GM12878 (cell line): ENCODE results near the gene FBXO4. TPM values are rescaled to one million over a fixed set of nuclear protein-coding genes. Genes with fewer than 3 reads are reported as not detected.

Experiments
- ATAC-seq: fragments of 200-7000 bp; cut with Tn5 transposase; 3 replicates; pipeline ENCODE4 v1.9.1; 2020; ENCODE audit warnings: mild to moderate bottlenecking, moderate library complexity
- BruUV-seq: library from RNA; stranded (reverse); fragments of 400-500 nt; replicated peaks from 2 replicates; lab custom pipeline; 2021; lab: Mats Ljungman, UMichigan
- CTCF ChIA-PET: fragments of 300-600 bp; sonication (Branson Sonifier 250); formaldehyde crosslinking; extraction: SDS; loops from one replicate; lab custom pipeline; 2021; ENCODE audit warnings: inconsistent platforms; lab: Yijun Ruan, JAX
- POLR2A ChIA-PET: fragments of 350-600 bp; formaldehyde crosslinking; extraction: SDS; loops from one replicate; lab custom pipeline; 2021; ENCODE audit warnings: inconsistent platforms; lab: Charles Lee
- RAD21 ChIA-PET: fragments of 300-600 bp; sonication (Branson Sonifier 250); formaldehyde crosslinking; loops from one replicate; lab custom pipeline; 2023; ENCODE audit warnings: antibody characterized with exemption; ENCODE audit not compliant: unreplicated experiment; lab: Charles Lee
- SMC1A ChIA-PET: fragments of 300-600 bp; sonication (Branson Sonifier 250); formaldehyde crosslinking; loops from one replicate; lab custom pipeline; 2023; ENCODE audit not compliant: unreplicated experiment, uncharacterized antibody; lab: Charles Lee
- DNase-seq: peaks from one replicate; pipeline ENCODE4 v3.0.0-alpha.2; 2011; ENCODE audit warnings: low read depth, low spot score
- FAIRE-seq: peaks from 3 replicates; lab custom pipeline; 2011; peaks lifted over from hg19 to GRCh38; lab: Jason Lieb, UNC
- H2AFZ ChIP-seq: 2 replicates; pipeline ENCODE4 v1.6.0; 2011; ENCODE audit warnings: low read depth, low read length, control low read depth; ENCODE audit not compliant: control insufficient read depth
- H3K27ac ChIP-seq: 2 replicates; pipeline ENCODE4 v1.5.1; 2011; ENCODE audit warnings: control low read depth; ENCODE audit not compliant: control insufficient read depth, insufficient read depth
- H3K27me3 ChIP-seq, 2 experiments: replicated peaks in 1 of 2; 2 replicates each; pipeline versions ENCODE4 v1.6.0 to v1.6.1; 2011; ENCODE audit warnings: low read length in 1 of 2; ENCODE audit not compliant: control insufficient read depth in 2 of 2, insufficient read depth in 2 of 2
- H3K36me3 ChIP-seq, 2 experiments: 2 replicates each; pipeline ENCODE4 v1.5.1; 2011; ENCODE audit warnings: low read length in 1 of 2; ENCODE audit not compliant: control insufficient read depth in 2 of 2, insufficient read depth in 2 of 2
- H3K4me1 ChIP-seq: 2 replicates; pipeline ENCODE4 v1.6.1; 2011; ENCODE audit warnings: mild to moderate bottlenecking, low read length, moderate library complexity, mixed read lengths; ENCODE audit not compliant: control insufficient read depth, insufficient read depth
- H3K4me2 ChIP-seq: 2 replicates; pipeline ENCODE4 v1.6.0; 2011; ENCODE audit warnings: control low read depth; ENCODE audit not compliant: control insufficient read depth, insufficient read depth
- H3K4me3 ChIP-seq: fragments of 200-600 bp; sonication (generic); 2 replicates; pipeline ENCODE4 v1.5.1; 2016
- H3K79me2 ChIP-seq: 2 replicates; pipeline ENCODE4 v1.6.0; 2011; ENCODE audit warnings: low read length; ENCODE audit not compliant: control insufficient read depth, insufficient read depth
- H3K9ac ChIP-seq: 2 replicates; pipeline ENCODE4 v1.8.0; 2011; ENCODE audit warnings: low read length, control low read depth, mixed read lengths; ENCODE audit not compliant: control insufficient read depth, insufficient read depth
- H3K9me3 ChIP-seq: replicated peaks from 3 replicates; pipeline ENCODE4 v1.5.1; 2011; ENCODE audit warnings: mild to moderate bottlenecking, low read length; ENCODE audit not compliant: control insufficient read depth, insufficient read depth
- H4K20me1 ChIP-seq: 2 replicates; pipeline ENCODE4 v1.6.0; 2011; ENCODE audit not compliant: control insufficient read depth, insufficient read depth
- ATF3 ChIP-seq: IDR thresholded peaks from 2 replicates; pipeline ENCODE4 v1.6.1; 2011; ENCODE audit warnings: low read depth, mild to moderate bottlenecking, low read length, moderate library complexity, borderline replicate concordance; ENCODE audit errors: extremely low read depth
- BMI1 ChIP-seq: fragments of 450-650 bp; IDR thresholded peaks from 2 replicates; pipeline ENCODE4 v1.6.1; 2016; ENCODE audit warnings: mild to moderate bottlenecking, moderate library complexity, borderline replicate concordance
- CTCF ChIP-seq, 3 experiments: IDR thresholded peaks in 2 of 3; conservative IDR thresholded peaks in 1 of 3; 2 replicates each; pipeline ENCODE4 v1.5.1; 2011; ENCODE audit warnings: low read depth in 3 of 3, low read length in 3 of 3, mild to moderate bottlenecking in 3 of 3, control low read depth in 2 of 3, moderate library complexity in 2 of 3, inconsistent platforms in 1 of 3, mixed read lengths in 1 of 3; ENCODE audit not compliant: control insufficient read depth in 2 of 3, insufficient read depth in 1 of 3; ENCODE audit errors: extremely low read depth in 1 of 3
- EZH2 ChIP-seq: IDR thresholded peaks from 2 replicates; pipeline ENCODE4 v1.6.1; 2012; ENCODE audit warnings: low read depth, mild to moderate bottlenecking, control low read depth, inconsistent platforms, low read length, borderline replicate concordance; ENCODE audit not compliant: control insufficient read depth
- IKZF1 ChIP-seq: fragments of 450-650 bp; conservative IDR thresholded peaks from 2 replicates; pipeline ENCODE4 v1.6.1; 2017; ENCODE audit warnings: antibody characterized with exemption, mild to moderate bottlenecking
- IKZF2 ChIP-seq, 2 experiments: fragments of 450-650 bp; IDR thresholded peaks; 2 replicates each; pipeline ENCODE4 v1.6.1; 2017; ENCODE audit warnings: mild to moderate bottlenecking in 2 of 2, moderate library complexity in 2 of 2
- JUNB ChIP-seq: IDR thresholded peaks from 2 replicates; pipeline ENCODE4 v1.6.1; 2016; ENCODE audit warnings: antibody characterized with exemption, mild to moderate bottlenecking
- SIX5 ChIP-seq: IDR thresholded peaks from 2 replicates; pipeline ENCODE4 v1.6.1; 2011; ENCODE audit warnings: mild to moderate bottlenecking, low read depth, low read length, moderate library complexity; ENCODE audit not compliant: severe bottlenecking
- ZBTB11 ChIP-seq: fragments of 450-650 bp; formaldehyde crosslinking; IDR thresholded peaks from 2 replicates; pipeline ENCODE4 v1.5.0; 2022; ENCODE audit warnings: mild to moderate bottlenecking, missing genetic modification characterization
- WGBS: methylation state at CpG from one replicate; pipeline ENCODE4 v1.1.6; 2016; ENCODE audit warnings: low lambda C conversion rate; ENCODE audit not compliant: insufficient replicate concordance, insufficient coverage; ENCODE audit errors: missing lambda C conversion rate; 5-methylcytosine and 5-hydroxymethylcytosine counted together
- in situ Hi-C: fragments of 300-500 bp; cut with MboI; formaldehyde crosslinking; loops from 9 replicates; pipeline ENCODE4 v1.14.3; 2018; ENCODE audit warnings: mixed read lengths
- intact Hi-C: fragments of 100-400 bp; cut with micrococcal nuclease; formaldehyde crosslinking; loops from one replicate; pipeline ENCODE4 v1.14.2; 2022; ENCODE audit not compliant: unreplicated experiment
- polyA plus RNA-seq, 11 experiments: library from polyadenylated mRNA; depleted of rRNA in 4 of 11; unstranded in 6 of 11; stranded (reverse) in 5 of 11; fragments of >200 nt; fragmentation: Nextera tagmentation in 4 of 11; fragmentation: Illumina TruSeq in 1 of 11; extraction: Ambion mirVana in 4 of 11; extraction: Trizol in 1 of 11; gene quantifications; 1 replicate in 1 of 11; 2 replicates in 10 of 11; pipeline versions ENCODE4 v1.2.1 to v1.2.3, GENCODE V29; 2011 to 2016; ENCODE audit warnings: inconsistent platforms in 2 of 11, missing spikeins in 2 of 11, low read depth in 1 of 11
- total RNA-seq, 4 experiments: library from RNA; depleted of rRNA in 3 of 4; stranded (reverse); fragments of >200 nt in 3 of 4; fragmentation: Illumina TruSeq in 1 of 4; extraction: Trizol in 1 of 4; gene quantifications; 2 replicates each; pipeline versions ENCODE4 v1.2.1 to v1.2.3, GENCODE V29; 2013 to 2021

The FBXO4 gene
- total and polyA plus RNA-seq, 10 of the 15 experiments (the other 5 are each of a cell fraction or from before 2014, with no cell fraction given) = 7.2 to 30.5 (median 19.6) TPM

- TF ChIP-seq EZH2 (no peak), SIX5 (no peak), JUNB (no peak), ATF3 (no peak), IKZF1 (no peak)
Measured at GRCh38 chr5:41967401-41967800, 42.3 kb downstream of the FBXO4 start (continued).

GRCh38 chr5:41968153-41968723 is 43.2 kb downstream of the FBXO4 start:
- 75% methylated on average over 22 of the region's 22 CpGs for WGBS
- CTCF ChIA-PET = no interaction called here

More at GRCh38 chr5:41968153-41968723, 43.2 kb downstream of the FBXO4 start:
- no peak for FAIRE-seq
- Histone ChIP-seq H3K4me2 (no peak overlapping the region), H3K4me1 (no peaks in the 10 kb centered on the region), H2AFZ (no peak overlapping the region), H4K20me1 (no peaks in the 10 kb centered on the region), H3K9ac (no peak overlapping the region), H3K79me2 (no peaks in the 10 kb centered on the region), H3K27ac (no peak overlapping the region)
- ChIA-PET RAD21 (no interaction called here), POLR2A (no interaction called here), SMC1A (interaction anchor here (1.1 kb wide), 1 partner anchor 11 kb away, joined by 3 read pairs; no protein-coding TSS in a partner anchor)
- no peak for ATAC-seq
- in situ Hi-C loops = no loop called here
- no TSS peak for BruUV-seq
- TF ChIP-seq ZBTB11 (no peak), CTCF (IDR thresholded peaks at IDR 0.05 in 2 of 3, conservative IDR thresholded peaks at IDR 0.05 in 1 of 3; ENCODE audit: control insufficient read depth in 2 of 3, extremely low read depth in 1 of 3, insufficient read depth in 1 of 3, low read depth in 3 of 3, low read length in 3 of 3) (0 out of 6 replicates have a peak, but pooled peaks of 1 of the 3 experiments have one; percentile 9), BMI1 (no peak), IKZF2 (IDR thresholded peaks at IDR 0.05) (no peak)
- TF ChIP-seq, all 136 proteins: peak for 1
- Histone ChIP-seq H3K9me3 (no peaks in the 10 kb centered on the region), H3K27me3 (no peaks in the 10 kb centered on the region), H3K4me3 (no peak overlapping the region), H3K36me3 (no peaks in the 10 kb centered on the region)
- intact Hi-C loops = no loop called here
- DNase-seq = no peak
